Stimulated activated CD8-positive, alpha-beta memory T cell treated with anti-CD3 and anti-CD28 coated beads, Interleukin-7, amount 100 ng/mL, for 24 hours (primary cell): ENCODE data around the gene GPR25.
A peak's percentile ranks its signal among the peaks of the same experiment; 100 is the strongest.

ENCODE experiments used
- DNase-seq: peaks from one replicate; pipeline ENCODE4 v3.0.0-alpha.2; 2020; ENCODE audit warnings: low read depth

GPR25 gene

GRCh38 chr1:200873116-200873670 is 412 bp downstream of the GPR25 start:
- no peak for DNase-seq

- no peak for DNase-seq
Observed at GRCh38 chr1:200873671-200874397, 1.1 kb downstream of the GPR25 start.

- no peak for DNase-seq
Observed at GRCh38 chr1:200874694-200875093, 1.9 kb downstream of the GPR25 start.

DNA sequence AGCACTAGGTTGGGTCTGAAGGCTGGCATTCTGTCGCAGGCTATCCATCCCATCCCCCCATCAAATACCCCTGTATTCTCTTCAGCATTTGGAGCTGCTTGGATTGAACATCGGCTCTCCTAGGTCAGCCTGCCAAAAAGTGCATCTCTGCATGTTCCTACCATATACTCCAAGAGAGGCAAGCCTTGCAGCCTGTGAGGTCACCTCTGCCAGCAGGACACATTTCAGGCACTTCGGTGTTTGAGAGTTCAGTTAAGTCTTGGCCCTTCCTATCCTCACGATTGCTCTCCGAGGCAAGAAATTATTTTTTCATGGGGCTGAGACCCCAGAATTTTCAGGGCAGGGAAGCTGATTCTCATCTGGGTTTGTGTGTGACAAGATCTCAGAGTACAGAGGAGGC is 2.6 kb downstream of the GPR25 start:
- no peak for DNase-seq

- DNase-seq = no peak
Observed at GRCh38 chr1:200877010-200877409, 4.2 kb downstream of the GPR25 start.

DNA sequence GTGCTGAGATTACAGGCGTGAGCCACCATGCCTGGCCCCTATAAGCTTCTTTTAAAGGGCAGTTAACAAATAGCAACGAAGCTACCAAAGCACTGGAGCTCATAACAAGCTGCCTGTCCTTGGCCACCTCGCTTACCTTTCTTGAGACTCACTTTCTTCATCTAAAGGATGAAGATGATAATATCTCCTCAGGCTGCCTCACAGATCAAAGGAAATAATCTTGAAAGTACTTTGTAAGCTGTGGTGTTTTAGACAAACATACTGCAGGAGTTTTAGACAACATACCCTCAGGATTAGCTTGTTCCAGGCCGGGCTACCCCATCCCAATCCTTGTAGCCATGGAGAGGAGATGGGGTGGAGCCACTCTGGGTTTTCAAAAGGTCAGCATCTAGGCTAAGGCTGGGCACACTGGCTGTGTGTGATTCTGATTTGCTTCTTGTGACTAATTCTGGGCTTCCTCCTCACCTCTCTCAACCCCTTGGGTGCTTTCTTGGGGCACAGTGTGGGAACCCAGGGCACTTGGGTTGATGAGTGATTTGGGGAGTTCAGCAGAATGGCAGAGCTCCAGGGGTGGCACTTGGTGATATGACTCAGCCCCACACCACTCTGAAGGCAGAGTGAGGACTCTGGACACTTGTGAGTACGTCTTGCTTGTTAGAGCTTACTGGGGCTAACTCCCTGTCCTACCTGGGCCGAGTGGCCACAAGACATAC is 5.2 kb downstream of the GPR25 start:
- DNase-seq = no peak

- DNase-seq = no peak
Observed at GRCh38 chr1:200880212-200880611, 7.4 kb downstream of the GPR25 start.

- no peak for DNase-seq
Observed at GRCh38 chr1:200883118-200883517, 10.3 kb downstream of the GPR25 start.

DNA sequence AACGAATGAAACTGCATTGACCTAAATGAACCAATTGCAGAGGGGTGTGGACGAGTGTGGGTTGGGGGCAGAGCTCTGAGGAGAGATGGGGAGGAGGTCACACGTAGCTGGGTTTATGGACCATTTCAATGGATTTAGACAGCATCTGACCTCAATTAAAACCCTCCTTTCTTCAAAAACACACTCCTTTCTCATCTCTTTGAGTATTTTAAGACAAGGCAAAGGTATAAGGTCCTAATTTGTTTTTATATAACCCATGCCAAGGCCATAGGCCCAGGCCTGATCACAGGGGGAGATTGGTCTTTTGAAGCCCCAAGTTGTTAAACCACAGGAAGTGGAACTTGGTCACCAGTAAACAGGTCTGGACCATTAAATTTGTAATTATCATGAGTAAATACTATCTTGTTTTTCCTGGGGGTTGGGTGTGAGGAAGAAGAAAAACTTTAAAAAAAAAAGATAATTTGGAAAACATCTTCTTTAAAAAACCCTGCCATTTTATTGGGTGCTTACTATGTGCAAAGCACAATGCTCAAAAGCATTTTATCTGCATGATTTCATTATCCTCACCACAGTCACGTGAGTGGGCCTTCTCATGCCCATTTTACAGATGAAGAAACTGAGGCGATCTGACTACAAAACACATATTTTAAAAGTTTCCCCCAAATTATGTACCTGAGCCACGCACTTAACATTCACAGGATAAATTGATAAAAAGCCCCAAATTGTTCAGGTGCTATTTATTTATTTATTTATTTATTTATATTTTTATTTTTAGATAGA is 13.0 kb downstream of the GPR25 start:
- DNase-seq = no peak

GRCh38 chr1:200886594-200886993 is 13.8 kb downstream of the GPR25 start:
- no peak for DNase-seq

GRCh38 chr1:200887036-200887435 is 14.3 kb downstream of the GPR25 start:
- no peak for DNase-seq

GRCh38 chr1:200887772-200888348 is 15.1 kb downstream of the GPR25 start:
- DNase-seq = no peak

- peak; percentile 40 for DNase-seq
Observed at GRCh38 chr1:200888349-200888838, 15.6 kb downstream of the GPR25 start.

DNA sequence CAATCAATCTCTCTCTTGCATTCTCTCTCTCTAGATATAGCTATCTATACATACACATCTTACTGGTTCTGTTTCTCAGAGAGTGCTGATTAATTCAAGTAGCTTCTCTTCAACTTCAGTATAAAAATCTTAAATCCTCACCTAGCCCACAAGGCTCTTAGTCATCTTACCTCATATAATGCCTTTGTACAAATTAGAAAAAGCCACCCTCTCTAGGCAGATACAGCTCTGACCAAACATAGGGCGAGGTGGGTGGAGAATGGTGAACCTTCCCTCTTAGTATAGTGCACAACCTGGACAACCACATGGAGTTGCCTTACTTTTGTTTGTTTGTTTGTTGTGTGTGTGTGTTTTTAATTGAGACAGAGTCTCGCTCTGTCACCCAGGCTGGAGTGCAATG is 16.8 kb downstream of the GPR25 start:
- DNase-seq = no peak

DNA sequence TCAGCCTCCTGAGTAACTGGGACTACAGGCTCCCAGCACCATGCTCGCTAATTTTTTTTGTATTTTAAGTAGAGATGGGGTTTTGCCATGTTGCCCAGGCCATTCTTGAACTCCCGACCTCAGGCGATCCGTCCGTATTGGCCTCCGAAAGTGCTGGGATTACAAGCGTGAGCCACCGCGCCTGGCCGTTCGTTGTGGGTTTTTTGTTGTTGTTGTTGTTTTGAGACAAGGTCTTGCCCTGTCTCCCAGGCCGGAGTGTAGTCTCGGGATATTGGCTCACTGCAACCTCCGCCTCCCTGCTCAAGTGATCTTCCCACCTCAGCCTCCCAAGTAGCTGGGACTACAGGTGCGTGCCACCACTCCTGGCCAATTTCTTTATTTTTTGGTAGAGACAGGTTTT is 17.2 kb downstream of the GPR25 start:
- no peak for DNase-seq

DNA sequence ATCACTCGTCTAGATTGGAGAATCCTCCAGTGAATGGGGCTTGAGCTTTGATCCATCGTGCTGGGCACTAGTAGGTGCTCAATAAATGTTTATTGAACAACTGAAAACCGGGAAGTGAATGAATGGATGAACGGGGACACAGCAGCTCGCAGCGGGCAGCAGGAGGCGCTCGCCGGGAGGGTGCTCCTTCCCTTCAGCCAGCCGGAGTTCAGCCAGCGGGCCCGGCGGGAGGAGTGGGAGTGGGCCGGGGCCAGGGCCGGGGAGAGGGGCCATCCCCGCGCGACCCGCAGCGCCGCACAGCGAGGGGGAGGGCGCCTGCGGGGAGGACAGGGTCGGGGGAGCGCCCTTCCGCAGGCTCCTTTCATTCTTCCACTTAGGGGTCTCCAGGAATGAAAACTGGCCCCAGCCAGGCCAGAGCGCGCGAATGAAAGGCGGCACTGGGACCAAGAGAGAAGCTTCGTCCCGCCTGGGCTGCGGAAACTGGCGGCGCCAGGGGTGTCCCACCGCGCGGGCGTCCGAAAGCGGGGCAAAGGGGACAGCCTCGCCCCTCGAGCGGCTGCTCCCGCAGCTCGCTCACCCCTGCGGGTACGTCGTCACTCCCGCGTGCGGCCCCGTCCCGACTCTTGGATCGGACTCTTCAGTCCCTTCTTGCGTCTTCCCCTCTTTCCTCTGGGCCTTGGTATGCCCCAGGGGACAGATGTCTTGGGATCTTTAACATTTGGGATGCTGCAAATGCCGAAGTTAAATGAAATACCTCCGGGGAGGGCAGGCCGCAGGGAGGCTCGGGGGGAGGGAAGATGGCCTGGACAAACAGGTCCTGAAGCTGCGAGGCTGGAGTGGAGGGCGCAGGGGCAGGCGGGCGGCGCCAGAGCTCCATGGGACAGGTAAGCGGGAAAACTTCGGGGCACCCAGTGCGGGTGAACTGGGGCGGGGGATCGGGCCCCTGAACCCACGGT is 18.3 kb downstream of the GPR25 start:
- DNase-seq = no peak

DNA sequence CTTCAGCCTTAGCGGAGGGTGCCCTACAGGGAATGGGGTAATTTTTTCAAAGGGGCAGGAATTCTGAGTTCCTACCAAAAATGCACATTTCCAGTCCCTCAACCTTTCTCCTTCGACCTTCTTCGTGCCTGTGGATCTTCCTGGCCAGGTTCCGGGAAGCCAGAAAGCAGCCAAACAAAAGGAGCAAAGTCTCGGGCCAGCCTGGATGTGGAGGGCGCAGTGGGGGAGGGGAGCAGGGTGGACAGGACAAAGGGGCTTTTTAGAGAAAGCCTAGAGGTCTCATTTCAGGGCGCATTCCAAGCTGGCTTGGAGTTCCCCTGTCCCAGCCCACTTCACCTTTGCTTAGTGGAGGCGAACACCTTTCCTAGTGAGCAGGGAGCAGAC is 19.0 kb downstream of the GPR25 start:
- DNase-seq = no peak

GRCh38 chr1:200892546-200892945 is 19.8 kb downstream of the GPR25 start:
- no peak for DNase-seq

- DNase-seq = no peak
Observed at GRCh38 chr1:200892958-200893357, 20.2 kb downstream of the GPR25 start.

GRCh38 chr1:200893411-200893901 is 20.7 kb downstream of the GPR25 start:
- no peak for DNase-seq
